IPS-20b (cell line): Measurements from ENCODE around the gene LUC7L3.
"Not testable (repeated sequence)": the region's sequence is repeated elsewhere in the genome, so short reads cannot be mapped to it uniquely, and the experiment has no call there.

Experiments
- H3K27ac ChIP-seq: one replicate; pipeline ENCODE4 v1.5.1; 2013; ENCODE audit warnings: low read length
- H3K27me3 ChIP-seq: 2 replicates; pipeline ENCODE4 v1.6.1; 2013; ENCODE audit warnings: mild to moderate bottlenecking, low read length, inconsistent platforms; ENCODE audit not compliant: insufficient read depth
- H3K36me3 ChIP-seq: 2 replicates; pipeline ENCODE4 v1.6.1; 2013; ENCODE audit warnings: low read depth, mild to moderate bottlenecking, inconsistent platforms, low read length, moderate library complexity; ENCODE audit not compliant: insufficient read depth
- H3K4me1 ChIP-seq: 2 replicates; pipeline ENCODE4 v1.6.1; 2013; ENCODE audit warnings: mild to moderate bottlenecking, control low read depth, inconsistent platforms, low read length, moderate library complexity; ENCODE audit not compliant: insufficient read depth
- H3K4me3 ChIP-seq: 2 replicates; pipeline ENCODE4 v1.5.1; 2013; ENCODE audit warnings: mild to moderate bottlenecking, low read length, inconsistent platforms
- H3K9ac ChIP-seq: 2 replicates; pipeline ENCODE4 v1.6.1; 2013; ENCODE audit warnings: low read depth, mild to moderate bottlenecking, inconsistent platforms, low read length, moderate library complexity
- H3K9me3 ChIP-seq: 2 replicates; pipeline ENCODE4 v1.6.1; 2013; ENCODE audit warnings: mild to moderate bottlenecking, low read depth, low read length, inconsistent platforms; ENCODE audit not compliant: insufficient read depth

Gene LUC7L3

GRCh38 chr17:50699410-50699809, 20.0 kb upstream of the LUC7L3 start:
- no peak overlapping the region for H3K4me3 ChIP-seq

GRCh38 chr17:50703162-50703561, 16.2 kb upstream of the LUC7L3 start:
- H3K36me3 ChIP-seq = peaks cover 38% of the 10 kb centered on the region
- no peak overlapping the region for H3K9ac ChIP-seq

More at GRCh38 chr17:50699410-50699809, 20.0 kb upstream of the LUC7L3 start:
- Histone ChIP-seq H3K9me3 (no peaks in the 10 kb centered on the region), H3K27me3 (no peaks in the 10 kb centered on the region), H3K4me1 (no peaks in the 10 kb centered on the region), H3K9ac (no peak overlapping the region), H3K27ac (no peak overlapping the region), H3K36me3 (peaks cover 71% of the 10 kb centered on the region)

GRCh38 chr17:50707289-50708049, 11.9 kb upstream of the LUC7L3 start, which contains the start of gene ANKRD40:
Gene ANKRD40 (minus strand): TSS chr17:50707914. CDS start chr17:50707654, 260 bp downstream.
- Histone ChIP-seq H3K9ac (peak within 1 kb of the TSS; percentile 92), H3K9me3 (no peaks in the 10 kb centered on the region), H3K27ac (peak within 1 kb of the TSS; percentile 75), H3K4me3 (peak within 1 kb of the TSS; percentile 84), H3K4me1 (peaks cover 6% of the 10 kb centered on the region; the same call in 1 of the 2 replicates), H3K36me3 (peaks cover 11% of the 10 kb centered on the region; the same call in 1 of the 2 replicates), H3K27me3 (no peaks in the 10 kb centered on the region)

More at GRCh38 chr17:50703162-50703561, 16.2 kb upstream of the LUC7L3 start:
- H3K9me3 ChIP-seq = no peaks in the 10 kb centered on the region
- H3K4me1 ChIP-seq = peaks cover under 1% of the 10 kb centered on the region; the same call in 1 of the 2 replicates
- H3K4me3 ChIP-seq = no peak overlapping the region
- no peak overlapping the region for H3K27ac ChIP-seq
- no peaks in the 10 kb centered on the region for H3K27me3 ChIP-seq

GRCh38 chr17:50708050-50709000, 11.1 kb upstream of the LUC7L3 start:
- Histone ChIP-seq H3K4me1 (peaks cover 6% of the 10 kb centered on the region; the same call in 1 of the 2 replicates), H3K27me3 (no peaks in the 10 kb centered on the region), H3K4me3 (peak overlapping the region; percentile 84), H3K36me3 (peaks cover 11% of the 10 kb centered on the region; the same call in 1 of the 2 replicates), H3K9me3 (no peaks in the 10 kb centered on the region), H3K9ac (peak overlapping the region; percentile 92), H3K27ac (peak overlapping the region; percentile 75)

DNA sequence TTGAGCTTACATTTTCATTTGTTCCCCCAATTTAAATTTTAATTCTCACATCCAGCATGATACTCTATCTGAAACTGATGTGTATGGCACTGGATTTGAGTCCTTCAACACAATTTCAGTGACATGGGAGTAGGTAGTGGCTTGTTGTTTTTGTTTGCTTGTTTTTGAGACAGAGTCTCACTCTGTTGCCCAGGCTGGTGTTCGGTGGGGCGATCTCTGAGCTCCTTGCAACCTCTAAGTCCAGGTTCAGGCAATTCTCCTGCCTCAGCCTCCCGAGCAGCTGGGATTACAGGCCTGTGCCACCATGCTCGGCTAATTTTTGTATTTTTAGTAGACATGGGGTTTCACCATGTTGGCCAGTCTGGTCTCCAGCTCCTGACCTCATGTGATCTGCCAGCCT, 10.3 kb upstream of the LUC7L3 start:
- not testable (repeated sequence) for H3K9me3 ChIP-seq, H3K36me3 ChIP-seq, H3K27ac ChIP-seq, H3K4me3 ChIP-seq, H3K27me3 ChIP-seq, H3K4me1 ChIP-seq
- H3K9ac ChIP-seq = peak overlapping the region; percentile 92; the same call in 1 of the 2 replicates

DNA sequence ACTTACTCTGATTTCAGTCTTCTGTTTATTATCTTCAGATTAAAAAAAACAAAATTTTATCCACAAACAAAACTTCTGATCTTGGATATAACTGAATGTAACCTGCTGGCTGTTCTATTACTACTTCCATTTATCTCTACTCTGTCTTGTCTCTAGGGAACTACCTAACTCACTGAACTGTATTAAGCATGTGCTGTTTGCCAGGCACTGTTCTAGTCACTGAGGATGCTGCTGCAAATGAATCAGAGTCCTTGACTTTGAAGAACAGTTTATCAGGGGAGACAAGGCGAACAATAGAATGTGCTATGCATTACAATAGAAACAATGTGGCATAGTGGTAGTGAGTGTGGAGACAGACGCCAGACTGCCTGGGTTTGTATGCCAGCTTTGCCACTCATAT, 9.4 kb upstream of the LUC7L3 start:
- H3K27me3 ChIP-seq = no peaks in the 10 kb centered on the region
- peaks cover 6% of the 10 kb centered on the region; the same call in 1 of the 2 replicates for H3K4me1 ChIP-seq
- no peaks in the 10 kb centered on the region for H3K9me3 ChIP-seq
- H3K9ac ChIP-seq = no peak overlapping the region
- no peak overlapping the region for H3K4me3 ChIP-seq
- no peaks in the 10 kb centered on the region for H3K36me3 ChIP-seq
- H3K27ac ChIP-seq = no peak overlapping the region

- Histone ChIP-seq H3K27ac (no peak overlapping the region), H3K4me3 (no peak overlapping the region), H3K9ac (no peak overlapping the region)
Measured at GRCh38 chr17:50710650-50711049, 8.8 kb upstream of the LUC7L3 start.

DNA sequence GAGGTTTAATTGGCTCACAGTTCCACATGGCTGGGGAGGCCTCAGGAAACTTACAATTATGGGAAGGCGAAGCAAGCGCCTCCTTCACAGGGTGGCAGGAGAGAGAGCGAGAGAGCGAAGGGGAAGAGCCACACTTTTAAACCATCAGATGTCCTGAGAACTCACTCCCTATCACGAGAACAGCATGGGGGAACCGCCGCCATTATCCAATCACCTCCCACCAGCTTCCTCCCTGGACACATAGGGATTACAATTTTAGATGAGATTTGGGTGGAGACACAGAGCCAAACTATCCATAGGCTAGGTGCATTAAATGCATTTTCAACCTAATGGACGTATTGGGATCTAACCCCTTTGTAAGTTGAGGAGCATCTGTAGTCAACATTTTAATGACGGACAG, 6.8 kb upstream of the LUC7L3 start:
- Histone ChIP-seq H3K9me3 (no peaks in the 10 kb centered on the region), H3K9ac (no peak overlapping the region), H3K36me3 (no peaks in the 10 kb centered on the region), H3K4me1 (peaks cover 6% of the 10 kb centered on the region; the same call in 1 of the 2 replicates), H3K4me3 (no peak overlapping the region), H3K27ac (no peak overlapping the region), H3K27me3 (no peaks in the 10 kb centered on the region)

More at GRCh38 chr17:50710650-50711049, 8.8 kb upstream of the LUC7L3 start:
- Histone ChIP-seq H3K4me1 (peaks cover 6% of the 10 kb centered on the region; the same call in 1 of the 2 replicates), H3K27me3 (no peaks in the 10 kb centered on the region), H3K9me3 (no peaks in the 10 kb centered on the region), H3K36me3 (no peaks in the 10 kb centered on the region)

DNA sequence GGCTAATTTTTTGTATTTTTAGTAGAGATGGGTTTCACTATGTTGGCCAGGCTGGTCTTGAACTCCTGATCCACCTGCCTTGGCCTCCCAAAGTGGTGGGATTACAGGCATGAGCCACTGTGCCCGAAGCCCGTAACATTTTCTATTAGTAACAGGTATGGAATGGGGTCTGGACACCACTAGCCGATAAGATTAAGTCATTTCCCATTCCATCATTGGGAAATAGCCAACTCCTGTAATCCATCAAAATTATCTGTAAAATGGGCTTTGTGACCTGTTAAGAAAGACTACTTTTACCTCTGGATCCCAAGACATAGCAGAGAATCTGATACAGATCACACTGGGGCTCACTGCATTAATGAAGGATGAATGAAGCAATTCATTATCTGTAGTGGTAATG, 3.9 kb upstream of the LUC7L3 start:
- no peaks in the 10 kb centered on the region for H3K9me3 ChIP-seq
- no peak overlapping the region for H3K4me3 ChIP-seq
- no peaks in the 10 kb centered on the region for H3K4me1 ChIP-seq
- H3K36me3 ChIP-seq = no peaks in the 10 kb centered on the region
- no peaks in the 10 kb centered on the region for H3K27me3 ChIP-seq
- H3K9ac ChIP-seq = no peak overlapping the region
- no peak overlapping the region for H3K27ac ChIP-seq

DNA sequence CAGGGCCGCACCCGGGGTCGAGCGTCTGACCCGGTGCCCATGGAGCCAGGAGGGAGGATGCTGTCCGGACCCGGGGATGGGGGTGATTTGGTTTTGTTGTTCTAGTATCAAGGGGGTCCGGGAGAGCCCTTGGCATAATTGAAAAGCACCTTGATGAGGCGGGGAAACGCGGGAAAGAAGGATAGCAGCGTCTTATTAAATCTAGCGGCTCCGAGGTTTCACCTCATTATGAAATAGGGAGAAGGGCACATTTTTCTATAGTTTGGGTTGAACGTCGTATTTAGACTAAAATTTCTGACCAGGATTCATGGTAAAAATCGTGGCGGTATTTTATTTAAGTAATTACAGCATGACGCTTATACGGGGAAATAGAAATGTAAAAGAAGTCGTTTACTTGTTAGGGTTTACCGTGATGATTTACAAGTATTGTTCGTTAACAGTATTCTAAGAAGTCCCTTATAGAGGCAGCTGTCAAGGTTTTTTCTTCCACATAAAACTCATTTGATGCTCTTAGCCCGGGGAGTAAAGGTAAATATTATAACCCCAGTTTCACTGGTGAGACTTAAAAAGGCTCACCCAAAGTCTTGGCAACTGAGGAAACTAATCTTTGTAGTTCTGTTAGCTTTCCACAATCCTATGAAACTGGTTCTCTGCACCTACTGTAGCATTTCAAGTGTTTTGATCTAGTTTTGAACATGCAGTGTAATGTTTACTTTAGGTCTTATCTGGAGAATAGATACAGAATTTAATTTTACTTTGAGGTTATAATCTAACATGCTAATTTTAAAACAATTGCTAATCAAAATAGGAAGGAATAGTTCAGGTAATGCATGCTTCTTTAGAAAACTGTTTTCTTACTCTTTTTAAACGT, 756 bp downstream of the LUC7L3 start:
- no peaks in the 10 kb centered on the region for H3K9me3 ChIP-seq
- peaks cover 12% of the 10 kb centered on the region for H3K4me1 ChIP-seq
- H3K27me3 ChIP-seq = no peaks in the 10 kb centered on the region
- peak overlapping the region; percentile 71 for H3K27ac ChIP-seq
- H3K9ac ChIP-seq = peak overlapping the region; percentile 97
- H3K36me3 ChIP-seq = no peaks in the 10 kb centered on the region; the same call in 1 of the 2 replicates
- peak overlapping the region; percentile 74 for H3K4me3 ChIP-seq
